Ramos (cell line): ENCODE measurements around the gene COL16A1.

ENCODE experiments used
- in situ Hi-C: fragments of 300-500 bp; cut with MboI; formaldehyde crosslinking; loops from one replicate; pipeline ENCODE4 v1.14.3; 2022; ENCODE audit warnings: low sequenced_read_pairs; ENCODE audit not compliant: unreplicated experiment

COL16A1 gene

GRCh38 chr1:31703431-31704270 lies at the start of gene COL16A1:
Gene COL16A1 (minus strand): TSS chr1:31704017. CDS start chr1:31702193, 1,824 bp downstream.
- in situ Hi-C loops: no loop called here

- in situ Hi-C loops: no loop called here
Observed at GRCh38 chr1:31752952-31753475, 49.2 kb upstream of the COL16A1 start.

- in situ Hi-C loops: no loop called here
Observed at GRCh38 chr1:31752258-31752657, 48.4 kb upstream of the COL16A1 start.

GRCh38 chr1:31751822-31752241 lies 48.0 kb upstream of the COL16A1 start:
- in situ Hi-C loops: no loop called here

GRCh38 chr1:31750858-31751510 lies 47.2 kb upstream of the COL16A1 start:
- in situ Hi-C loops: no loop called here

GRCh38 chr1:31749785-31750735 lies 46.2 kb upstream of the COL16A1 start:
- in situ Hi-C loops: no loop called here

- in situ Hi-C loops: no loop called here
Observed at GRCh38 chr1:31748365-31748764, 44.5 kb upstream of the COL16A1 start.

- in situ Hi-C loops: no loop called here
Observed at GRCh38 chr1:31747304-31747703, 43.5 kb upstream of the COL16A1 start.

- in situ Hi-C loops: no loop called here
Observed at GRCh38 chr1:31746687-31747086, 42.9 kb upstream of the COL16A1 start.

- in situ Hi-C loops: no loop called here
Observed at GRCh38 chr1:31745946-31746670, 42.3 kb upstream of the COL16A1 start.

GRCh38 chr1:31745096-31745945 lies 41.5 kb upstream of the COL16A1 start:
- in situ Hi-C loops: no loop called here

- in situ Hi-C loops: no loop called here
Observed at GRCh38 chr1:31744165-31744888, 40.5 kb upstream of the COL16A1 start.

GRCh38 chr1:31742462-31743212 lies 38.8 kb upstream of the COL16A1 start:
- in situ Hi-C loops: no loop called here

- in situ Hi-C loops: no loop called here
Observed at GRCh38 chr1:31739346-31739745, 35.5 kb upstream of the COL16A1 start.

- in situ Hi-C loops: no loop called here
Observed at GRCh38 chr1:31736675-31737074, 32.9 kb upstream of the COL16A1 start.

GRCh38 chr1:31735571-31735970 lies 31.8 kb upstream of the COL16A1 start:
- in situ Hi-C loops: no loop called here

GRCh38 chr1:31734582-31735107 lies 30.8 kb upstream of the COL16A1 start:
- in situ Hi-C loops: no loop called here
